ENCODE results near the gene RAB11A.
A peak's percentile ranks its signal among the peaks of the same experiment; 100 is the strongest.

Gene RAB11A

GRCh38 chr15:65869126-65869953 is at the start of gene RAB11A:
RAB11A (plus strand) TSS chr15:65869491; CDS start chr15:65869586, 95 bp downstream.
- peak; percentile 100 for DNase-seq

GRCh38 chr15:65819563-65819960 is 49.7 kb upstream of the RAB11A start:
- no peak for DNase-seq

- DNase-seq: no peak
These were observed 48.2 kb upstream of the RAB11A start for GRCh38 chr15:65821070-65821469.

- no peak for DNase-seq
These were observed 47.0 kb upstream of the RAB11A start for GRCh38 chr15:65822316-65822715.

GRCh38 chr15:65824031-65824743 is 45.1 kb upstream of the RAB11A start:
- DNase-seq: peak; percentile 49

- peak; percentile 44 for DNase-seq
These were observed 44.2 kb upstream of the RAB11A start for GRCh38 chr15:65824941-65825544.

GRCh38 chr15:65827065-65827464 is 42.2 kb upstream of the RAB11A start:
- peak; percentile 52 for DNase-seq

- peak; percentile 47 for DNase-seq
These were observed 40.7 kb upstream of the RAB11A start for GRCh38 chr15:65828585-65828984.

GRCh38 chr15:65829130-65829764 is 40.0 kb upstream of the RAB11A start:
- DNase-seq: peak; percentile 53

- DNase-seq: peak; percentile 78
These were observed 36.5 kb upstream of the RAB11A start for GRCh38 chr15:65832549-65833364.

GRCh38 chr15:65833501-65834205 is 35.6 kb upstream of the RAB11A start:
- peak; percentile 61 for DNase-seq

GRCh38 chr15:65834603-65835282 is 34.5 kb upstream of the RAB11A start:
- DNase-seq: no peak

- DNase-seq: no peak
These were observed 33.8 kb upstream of the RAB11A start for GRCh38 chr15:65835447-65835846.

GRCh38 chr15:65836665-65837064 is 32.6 kb upstream of the RAB11A start:
- DNase-seq: no peak

GRCh38 chr15:65837301-65838294 is 31.7 kb upstream of the RAB11A start:
- DNase-seq: no peak

GRCh38 chr15:65839354-65839901 is 29.9 kb upstream of the RAB11A start:
- DNase-seq: no peak

GRCh38 chr15:65839985-65840384 is 29.3 kb upstream of the RAB11A start:
- DNase-seq: no peak

- no peak for DNase-seq
These were observed 28.0 kb upstream of the RAB11A start for GRCh38 chr15:65841121-65841930.

All from activated CD8-positive, alpha-beta memory T cell treated with anti-CD3 and anti-CD28 coated beads for 24 hours (primary cell).